Activated T-cell treated with anti-CD3 and anti-CD28 coated beads, Interleukin-2, amount 50 U/mL, for 24 hours (primary cell): ENCODE measurements around the gene SMR3B.

Source experiments
- DNase-seq: peaks from one replicate; pipeline ENCODE4 v3.0.0-alpha.2; 2020
- H3K27ac Mint-ChIP-seq: 2 replicates; pipeline ENCODE4 v1.8.0; 2020; ENCODE audit warnings: mild to moderate bottlenecking, mixed read lengths
- H3K27me3 Mint-ChIP-seq: 2 replicates; pipeline ENCODE4 v1.8.0; 2020; ENCODE audit warnings: mixed read lengths
- H3K36me3 Mint-ChIP-seq: 2 replicates; pipeline ENCODE4 v1.8.0; 2020; ENCODE audit warnings: low read depth, mixed read lengths
- H3K4me1 Mint-ChIP-seq: 2 replicates; pipeline ENCODE4 v1.8.0; 2020; ENCODE audit warnings: low read depth, mixed read lengths
- H3K4me3 Mint-ChIP-seq: 2 replicates; pipeline ENCODE4 v1.8.0; 2020; ENCODE audit warnings: mild to moderate bottlenecking, moderate library complexity, mixed read lengths
- H3K9me3 Mint-ChIP-seq: 2 replicates; pipeline ENCODE4 v1.8.0; 2020; ENCODE audit warnings: mixed read lengths

SMR3B gene

GRCh38 chr4:70399319-70399718 lies 16.4 kb downstream of the SMR3B start:
- Mint-ChIP-seq H3K27ac (no peak overlapping the region), H3K9me3 (no peaks in the 10 kb centered on the region), H3K36me3 (no peaks in the 10 kb centered on the region), H3K27me3 (no peaks in the 10 kb centered on the region), H3K4me1 (no peaks in the 10 kb centered on the region), H3K4me3 (no peak overlapping the region)
- DNase-seq: no peak

- no peak overlapping the region for H3K4me3 Mint-ChIP-seq
- no peaks in the 10 kb centered on the region for H3K9me3 Mint-ChIP-seq
- H3K27ac Mint-ChIP-seq: no peak overlapping the region
These were observed 19.8 kb downstream of the SMR3B start for GRCh38 chr4:70402762-70403161.

GRCh38 chr4:70405765-70406164 lies 22.8 kb downstream of the SMR3B start:
- H3K9me3 Mint-ChIP-seq: no peaks in the 10 kb centered on the region
- H3K27ac Mint-ChIP-seq: no peak overlapping the region
- no peak for DNase-seq
- H3K4me3 Mint-ChIP-seq: no peak overlapping the region
- no peaks in the 10 kb centered on the region for H3K27me3 Mint-ChIP-seq
- H3K4me1 Mint-ChIP-seq: no peaks in the 10 kb centered on the region
- H3K36me3 Mint-ChIP-seq: no peaks in the 10 kb centered on the region

More at GRCh38 chr4:70402762-70403161, 19.8 kb downstream of the SMR3B start:
- Mint-ChIP-seq H3K36me3 (no peaks in the 10 kb centered on the region), H3K27me3 (no peaks in the 10 kb centered on the region), H3K4me1 (no peaks in the 10 kb centered on the region)
- no peak for DNase-seq

GRCh38 chr4:70425306-70425705 lies 42.4 kb downstream of the SMR3B start:
- Mint-ChIP-seq H3K9me3 (peaks cover 11% of the 10 kb centered on the region), H3K27me3 (no peaks in the 10 kb centered on the region), H3K27ac (no peak overlapping the region), H3K36me3 (no peaks in the 10 kb centered on the region), H3K4me1 (no peaks in the 10 kb centered on the region), H3K4me3 (no peak overlapping the region)
- DNase-seq: no peak

GRCh38 chr4:70426789-70427188 lies 43.9 kb downstream of the SMR3B start:
- peaks cover 11% of the 10 kb centered on the region for H3K9me3 Mint-ChIP-seq
- no peak overlapping the region for H3K4me3 Mint-ChIP-seq
- H3K36me3 Mint-ChIP-seq: no peaks in the 10 kb centered on the region
- H3K4me1 Mint-ChIP-seq: no peaks in the 10 kb centered on the region
- no peaks in the 10 kb centered on the region for H3K27me3 Mint-ChIP-seq
- H3K27ac Mint-ChIP-seq: no peak overlapping the region
- DNase-seq: no peak

GRCh38 chr4:70437197-70437596 lies 54.3 kb downstream of the SMR3B start:
- peaks cover 4% of the 10 kb centered on the region for H3K27me3 Mint-ChIP-seq
- no peaks in the 10 kb centered on the region for H3K4me1 Mint-ChIP-seq
- peaks cover 3% of the 10 kb centered on the region for H3K9me3 Mint-ChIP-seq
- no peak overlapping the region for H3K27ac Mint-ChIP-seq
- no peak overlapping the region for H3K4me3 Mint-ChIP-seq
- no peaks in the 10 kb centered on the region for H3K36me3 Mint-ChIP-seq
- DNase-seq: no peak
